Mucosa of stomach (tissue), 1 donor: ENCODE data around the gene MAN2A1.

Experiments used
- H3K27me3 ChIP-seq: one replicate; pipeline ENCODE4 v1.7.0; 2013; ENCODE audit warnings: mild to moderate bottlenecking, low read length; ENCODE audit not compliant: control insufficient read depth, insufficient read depth
- H3K36me3 ChIP-seq: one replicate; pipeline ENCODE4 v1.7.0; 2013; ENCODE audit warnings: low read length; ENCODE audit not compliant: control insufficient read depth, insufficient read depth
- H3K4me1 ChIP-seq: one replicate; pipeline ENCODE4 v1.7.0; 2013; ENCODE audit warnings: mild to moderate bottlenecking, low read length; ENCODE audit not compliant: control insufficient read depth, insufficient read depth
- H3K4me3 ChIP-seq: one replicate; pipeline ENCODE4 v1.7.0; 2013; ENCODE audit warnings: low read length
- H3K9ac ChIP-seq: one replicate; pipeline ENCODE4 v1.7.0; 2013; ENCODE audit warnings: mild to moderate bottlenecking, low read length, moderate library complexity
- H3K9me3 ChIP-seq: one replicate; pipeline ENCODE4 v1.7.0; 2013; ENCODE audit warnings: mild to moderate bottlenecking, low read length, moderate library complexity; ENCODE audit not compliant: control insufficient read depth
- donor health status: Pancreatic carcinoma.

Gene MAN2A1

GRCh38 chr5:109656829-109657228, 32.9 kb upstream of the MAN2A1 start:
- Histone ChIP-seq H3K27me3 (no peaks in the 10 kb centered on the region), H3K4me3 (no peak overlapping the region), H3K9ac (no peak overlapping the region), H3K4me1 (no peaks in the 10 kb centered on the region), H3K9me3 (no peaks in the 10 kb centered on the region), H3K36me3 (no peaks in the 10 kb centered on the region)

- no peak overlapping the region for H3K4me3 ChIP-seq
- H3K9me3 ChIP-seq, result no peaks in the 10 kb centered on the region
- H3K36me3 ChIP-seq, result no peaks in the 10 kb centered on the region
- H3K9ac ChIP-seq, result no peak overlapping the region
- H3K27me3 ChIP-seq, result no peaks in the 10 kb centered on the region
- H3K4me1 ChIP-seq, result no peaks in the 10 kb centered on the region
Measured at GRCh38 chr5:109659901-109660300, 29.8 kb upstream of the MAN2A1 start.

GRCh38 chr5:109660301-109660700, 29.4 kb upstream of the MAN2A1 start:
- Histone ChIP-seq H3K9ac (no peak overlapping the region), H3K27me3 (no peaks in the 10 kb centered on the region), H3K4me3 (no peak overlapping the region), H3K4me1 (no peaks in the 10 kb centered on the region), H3K9me3 (no peaks in the 10 kb centered on the region), H3K36me3 (no peaks in the 10 kb centered on the region)

- Histone ChIP-seq H3K9me3 (no peaks in the 10 kb centered on the region), H3K4me3 (no peak overlapping the region), H3K36me3 (no peaks in the 10 kb centered on the region), H3K9ac (no peak overlapping the region), H3K4me1 (no peaks in the 10 kb centered on the region), H3K27me3 (no peaks in the 10 kb centered on the region)
Measured at GRCh38 chr5:109668237-109668636, 21.5 kb upstream of the MAN2A1 start.

- Histone ChIP-seq H3K36me3 (no peaks in the 10 kb centered on the region), H3K9ac (no peak overlapping the region), H3K27me3 (no peaks in the 10 kb centered on the region), H3K9me3 (no peaks in the 10 kb centered on the region), H3K4me1 (no peaks in the 10 kb centered on the region), H3K4me3 (no peak overlapping the region)
Measured at GRCh38 chr5:109668668-109669422, 20.9 kb upstream of the MAN2A1 start.

GRCh38 chr5:109669991-109670706, 19.6 kb upstream of the MAN2A1 start:
- Histone ChIP-seq H3K36me3 (no peaks in the 10 kb centered on the region), H3K4me3 (no peak overlapping the region), H3K27me3 (no peaks in the 10 kb centered on the region), H3K9me3 (no peaks in the 10 kb centered on the region), H3K9ac (no peak overlapping the region), H3K4me1 (no peaks in the 10 kb centered on the region)

GRCh38 chr5:109671136-109671535, 18.6 kb upstream of the MAN2A1 start:
- no peaks in the 10 kb centered on the region for H3K4me1 ChIP-seq
- H3K9ac ChIP-seq, result no peak overlapping the region
- no peaks in the 10 kb centered on the region for H3K36me3 ChIP-seq
- no peak overlapping the region for H3K4me3 ChIP-seq
- no peaks in the 10 kb centered on the region for H3K9me3 ChIP-seq
- H3K27me3 ChIP-seq, result no peaks in the 10 kb centered on the region

- no peak overlapping the region for H3K9ac ChIP-seq
- H3K27me3 ChIP-seq, result no peaks in the 10 kb centered on the region
- no peak overlapping the region for H3K4me3 ChIP-seq
- H3K4me1 ChIP-seq, result no peaks in the 10 kb centered on the region
- H3K36me3 ChIP-seq, result no peaks in the 10 kb centered on the region
- no peaks in the 10 kb centered on the region for H3K9me3 ChIP-seq
Measured at GRCh38 chr5:109674596-109674995, 15.1 kb upstream of the MAN2A1 start.

GRCh38 chr5:109676920-109677319, 12.8 kb upstream of the MAN2A1 start:
- H3K36me3 ChIP-seq, result no peaks in the 10 kb centered on the region
- H3K9ac ChIP-seq, result no peak overlapping the region
- H3K4me1 ChIP-seq, result no peaks in the 10 kb centered on the region
- no peak overlapping the region for H3K4me3 ChIP-seq
- H3K9me3 ChIP-seq, result no peaks in the 10 kb centered on the region
- H3K27me3 ChIP-seq, result no peaks in the 10 kb centered on the region

- no peaks in the 10 kb centered on the region for H3K36me3 ChIP-seq
- H3K4me1 ChIP-seq, result no peaks in the 10 kb centered on the region
- no peak overlapping the region for H3K9ac ChIP-seq
- H3K4me3 ChIP-seq, result no peak overlapping the region
- H3K27me3 ChIP-seq, result no peaks in the 10 kb centered on the region
- H3K9me3 ChIP-seq, result no peaks in the 10 kb centered on the region
Measured at GRCh38 chr5:109678447-109678846, 11.3 kb upstream of the MAN2A1 start.

- Histone ChIP-seq H3K27me3 (no peaks in the 10 kb centered on the region), H3K36me3 (no peaks in the 10 kb centered on the region), H3K4me1 (no peaks in the 10 kb centered on the region), H3K9me3 (no peaks in the 10 kb centered on the region), H3K4me3 (no peak overlapping the region), H3K9ac (no peak overlapping the region)
Measured at GRCh38 chr5:109681763-109682162, 8.0 kb upstream of the MAN2A1 start.

- Histone ChIP-seq H3K4me3 (no peak overlapping the region), H3K36me3 (no peaks in the 10 kb centered on the region), H3K4me1 (no peaks in the 10 kb centered on the region), H3K9me3 (no peaks in the 10 kb centered on the region), H3K9ac (no peak overlapping the region), H3K27me3 (no peaks in the 10 kb centered on the region)
Measured at GRCh38 chr5:109682383-109682782, 7.3 kb upstream of the MAN2A1 start.
